Keratinocyte (primary cell): ENCODE measurements around the gene RAB5IF. TPM values are rescaled to one million over a fixed set of nuclear protein-coding genes. Genes with fewer than 3 reads are reported as not detected.

Experiments
- DNase-seq: peaks from one replicate; pipeline ENCODE4 v3.0.0-alpha.2; 2011; ENCODE audit warnings: low read depth, missing footprints, low spot score
- FAIRE-seq: peaks from 2 replicates; lab custom pipeline; 2011; peaks lifted over from hg19 to GRCh38; lab: Jason Lieb, UNC
- H2AFZ ChIP-seq: 2 replicates; pipeline ENCODE4 v1.6.0; 2012; ENCODE audit warnings: low read length, control low read depth, inconsistent platforms; ENCODE audit not compliant: control insufficient read depth
- H3K27ac ChIP-seq: 2 replicates; pipeline ENCODE4 v1.5.1; 2011; ENCODE audit warnings: low read length; ENCODE audit not compliant: control insufficient read depth, insufficient read depth
- H3K27me3 ChIP-seq: 3 replicates; pipeline ENCODE4 v1.6.0; 2011; ENCODE audit warnings: low read length; ENCODE audit not compliant: control insufficient read depth, insufficient read depth; ENCODE audit errors: extremely low read depth
- H3K36me3 ChIP-seq, 2 experiments: 2 replicates in 1 of 2; 3 replicates in 1 of 2; pipeline ENCODE4 v1.5.1; 2011; ENCODE audit warnings: low read length in 2 of 2, mild to moderate bottlenecking in 1 of 2; ENCODE audit not compliant: control insufficient read depth in 2 of 2, insufficient read depth in 2 of 2; ENCODE audit errors: extremely low read depth in 1 of 2
- H3K4me1 ChIP-seq: 3 replicates; pipeline ENCODE4 v1.5.1; 2011; ENCODE audit warnings: low read length; ENCODE audit not compliant: control insufficient read depth, insufficient read depth; ENCODE audit errors: extremely low read depth
- H3K4me2 ChIP-seq: 3 replicates; pipeline ENCODE4 v1.6.0; 2011; ENCODE audit warnings: low read depth, low read length; ENCODE audit not compliant: control insufficient read depth, insufficient read depth; ENCODE audit errors: extremely low read depth
- H3K4me3 ChIP-seq, 3 experiments: fragments of 200-600 bp in 1 of 3; sonication (generic) in 1 of 3; 2 replicates in 2 of 3; 3 replicates in 1 of 3; pipeline ENCODE4 v1.5.1; 2011 to 2016; ENCODE audit warnings: low read length in 3 of 3, mild to moderate bottlenecking in 3 of 3, control low read depth in 2 of 3, inconsistent platforms in 1 of 3, low read depth in 1 of 3, mixed read lengths in 1 of 3, mixed run types in 1 of 3, moderate library complexity in 1 of 3; ENCODE audit not compliant: control insufficient read depth in 2 of 3, insufficient read depth in 2 of 3; ENCODE audit errors: extremely low read depth in 1 of 3
- H3K79me2 ChIP-seq: 2 replicates; pipeline ENCODE4 v1.6.0; 2012; ENCODE audit warnings: low read length; ENCODE audit not compliant: control insufficient read depth, insufficient read depth
- H3K9ac ChIP-seq: 3 replicates; pipeline ENCODE4 v1.6.0; 2011; ENCODE audit warnings: low read length; ENCODE audit not compliant: control insufficient read depth, insufficient read depth; ENCODE audit errors: extremely low read depth
- H3K9me1 ChIP-seq: 3 replicates; pipeline ENCODE4 v1.6.0; 2011; ENCODE audit warnings: low read length; ENCODE audit not compliant: control insufficient read depth, insufficient read depth; ENCODE audit errors: extremely low read depth
- H3K9me3 ChIP-seq: 2 replicates; pipeline ENCODE4 v1.5.1; 2012; ENCODE audit warnings: low read depth, low read length; ENCODE audit not compliant: control insufficient read depth
- H4K20me1 ChIP-seq: 3 replicates; pipeline ENCODE4 v1.6.0; 2011; ENCODE audit warnings: low read length; ENCODE audit not compliant: control insufficient read depth, insufficient read depth; ENCODE audit errors: extremely low read depth
- EZH2 ChIP-seq: IDR thresholded peaks from one replicate; pipeline ENCODE4 v1.6.1; 2012; ENCODE audit warnings: inconsistent platforms, mild to moderate bottlenecking, low read length, moderate library complexity
- dilution Hi-C: fragments of 300-500 bp; cut with MboI; formaldehyde crosslinking; loops from one replicate; pipeline ENCODE4 v1.7.0; 2020; ENCODE audit warnings: low sequenced_read_pairs; ENCODE audit not compliant: extremely low pct_ligation_motif_present
- polyA plus RNA-seq, 5 experiments: library from polyadenylated mRNA; depleted of rRNA in 3 of 5; stranded (reverse) in 3 of 5; stranded (forward) in 1 of 5; unstranded in 1 of 5; fragments of >200 nt; gene quantifications; 1 replicate in 1 of 5; 2 replicates in 3 of 5; 3 replicates in 1 of 5; pipeline versions ENCODE4 v1.2.1 to v1.2.3, GENCODE V29; 2011 to 2012; ENCODE audit warnings: missing spikeins in 2 of 5, low read depth in 1 of 5, low replicate concordance in 1 of 5
- TF ChIP-seq, protein P1 (sequence below), 3 experiments: IDR thresholded peaks in 1 of 3; conservative IDR thresholded peaks in 1 of 3; optimal IDR thresholded peaks in 1 of 3; 2 replicates in 2 of 3; 3 replicates in 1 of 3; pipeline versions ENCODE3 to v1.5.1; 2011; ENCODE audit warnings: low read length in 3 of 3, mild to moderate bottlenecking in 3 of 3, moderate library complexity in 2 of 3, control low read depth in 1 of 3, inconsistent platforms in 1 of 3; ENCODE audit not compliant: insufficient read depth in 2 of 3; ENCODE audit errors: extremely low read depth in 1 of 3

Gene RAB5IF
- polyA plus RNA-seq, 1 donor (not counting 4 experiments of a cell fraction or from before 2014, with no cell fraction given), result 188 TPM

GRCh38 chr20:36582322-36582721 lies 23.3 kb upstream of the RAB5IF start:
- dilution Hi-C loops, result no loop called here
- Histone ChIP-seq H3K4me1 (peaks cover 22% of the 10 kb centered on the region), H3K4me3 (no peak overlapping the region), H3K9ac (no peak overlapping the region), H3K9me3 (no peaks in the 10 kb centered on the region), H3K4me2 (no peak overlapping the region), H3K36me3 (peaks cover 0 to 12% of the 10 kb centered on the region in 2 experiments), H4K20me1 (no peaks in the 10 kb centered on the region), H3K27ac (no peak overlapping the region), H3K79me2 (peaks cover 2% of the 10 kb centered on the region), H3K27me3 (no peaks in the 10 kb centered on the region), H2AFZ (no peak overlapping the region), H3K9me1 (no peaks in the 10 kb centered on the region)
- no peak for DNase-seq
- FAIRE-seq, result no peak
- TF ChIP-seq EZH2, result no peak
- TF ChIP-seq, protein P1, sequence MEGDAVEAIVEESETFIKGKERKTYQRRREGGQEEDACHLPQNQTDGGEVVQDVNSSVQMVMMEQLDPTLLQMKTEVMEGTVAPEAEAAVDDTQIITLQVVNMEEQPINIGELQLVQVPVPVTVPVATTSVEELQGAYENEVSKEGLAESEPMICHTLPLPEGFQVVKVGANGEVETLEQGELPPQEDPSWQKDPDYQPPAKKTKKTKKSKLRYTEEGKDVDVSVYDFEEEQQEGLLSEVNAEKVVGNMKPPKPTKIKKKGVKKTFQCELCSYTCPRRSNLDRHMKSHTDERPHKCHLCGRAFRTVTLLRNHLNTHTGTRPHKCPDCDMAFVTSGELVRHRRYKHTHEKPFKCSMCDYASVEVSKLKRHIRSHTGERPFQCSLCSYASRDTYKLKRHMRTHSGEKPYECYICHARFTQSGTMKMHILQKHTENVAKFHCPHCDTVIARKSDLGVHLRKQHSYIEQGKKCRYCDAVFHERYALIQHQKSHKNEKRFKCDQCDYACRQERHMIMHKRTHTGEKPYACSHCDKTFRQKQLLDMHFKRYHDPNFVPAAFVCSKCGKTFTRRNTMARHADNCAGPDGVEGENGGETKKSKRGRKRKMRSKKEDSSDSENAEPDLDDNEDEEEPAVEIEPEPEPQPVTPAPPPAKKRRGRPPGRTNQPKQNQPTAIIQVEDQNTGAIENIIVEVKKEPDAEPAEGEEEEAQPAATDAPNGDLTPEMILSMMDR (optimal IDR thresholded peaks at IDR 0.05 in 1 of 3, IDR thresholded peaks at IDR 0.05 in 1 of 3, conservative IDR thresholded peaks at IDR 0.05 in 1 of 3; ENCODE audit: extremely low read depth in 1 of 3, insufficient read depth in 2 of 3, low read length in 3 of 3), result no peak

DNA sequence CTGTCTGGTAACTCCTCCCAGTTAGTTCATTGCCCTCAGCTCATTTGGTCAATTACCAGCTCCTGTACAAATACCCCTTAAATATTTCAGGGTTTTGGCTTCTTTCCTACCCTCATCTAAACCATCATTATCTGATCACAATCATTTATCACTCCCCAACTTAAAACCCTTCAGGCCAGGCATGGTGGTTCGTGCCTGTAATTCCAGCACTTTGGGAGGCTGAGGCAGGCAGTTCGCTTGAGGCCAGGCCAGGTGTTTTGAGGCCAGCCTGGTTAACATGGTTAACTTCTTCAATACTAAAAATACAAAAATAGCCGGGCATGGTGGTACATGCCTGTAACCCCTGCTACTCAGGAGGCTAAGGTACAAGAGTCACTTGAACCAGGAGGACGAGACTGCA lies 22.8 kb upstream of the RAB5IF start:
- no peak for FAIRE-seq

More for the DNA sequence above, 22.8 kb upstream of the RAB5IF start:
- H2AFZ ChIP-seq, result no peak overlapping the region
- H3K36me3 ChIP-seq, result peaks cover 0 to 12% of the 10 kb centered on the region in 2 experiments
- H3K4me3 ChIP-seq, result no peak overlapping the region
- no peaks in the 10 kb centered on the region for H4K20me1 ChIP-seq
- no peaks in the 10 kb centered on the region for H3K79me2 ChIP-seq
- dilution Hi-C loops, result no loop called here
- H3K27me3 ChIP-seq, result no peaks in the 10 kb centered on the region
- H3K27ac ChIP-seq, result no peak overlapping the region
- peaks cover 22% of the 10 kb centered on the region for H3K4me1 ChIP-seq
- H3K4me2 ChIP-seq, result no peak overlapping the region
- no peaks in the 10 kb centered on the region for H3K9me3 ChIP-seq
- H3K9me1 ChIP-seq, result no peaks in the 10 kb centered on the region
- DNase-seq, result no peak
- H3K9ac ChIP-seq, result no peak overlapping the region
- TF ChIP-seq EZH2, result no peak
- TF ChIP-seq, protein P1 (optimal IDR thresholded peaks at IDR 0.05 in 1 of 3, IDR thresholded peaks at IDR 0.05 in 1 of 3, conservative IDR thresholded peaks at IDR 0.05 in 1 of 3; ENCODE audit: extremely low read depth in 1 of 3, insufficient read depth in 2 of 3, low read length in 3 of 3), result no peak
